Prostate gland (tissue), 2 donors: Measurements from ENCODE around the gene POLA2. TPM values are rescaled to one million over a fixed set of nuclear protein-coding genes. Genes with fewer than 3 reads are reported as not detected.
"Not testable (repeated sequence)": the region's sequence is repeated elsewhere in the genome, so short reads cannot be mapped to it uniquely, and the experiment has no call there.

Experiments
- DNase-seq: peaks from one replicate; pipeline ENCODE4 v3.0.0-alpha.2; 2019; ENCODE audit warnings: low spot score
- H3K27ac ChIP-seq, 2 donors: fragments of 200-600 bp; sonication (generic); 2 replicates each; pipeline ENCODE4 v1.5.1; 2017 to 2019
- H3K27me3 ChIP-seq: fragments of 200-600 bp; sonication (generic); replicated peaks from 2 replicates; pipeline ENCODE4 v1.5.1; 2019; ENCODE audit not compliant: insufficient read depth
- H3K36me3 ChIP-seq, 2 donors: fragments of 200-600 bp; sonication (generic); 1 replicate in 1 of 2; 2 replicates in 1 of 2; pipeline versions ENCODE4 v1.5.1 to v1.8.1; 2017 to 2019
- H3K4me1 ChIP-seq: fragments of 200-600 bp; sonication (generic); replicated peaks from 2 replicates; pipeline ENCODE4 v1.5.1; 2019
- H3K4me3 ChIP-seq, 2 donors: fragments of 200-600 bp; sonication (generic); 2 replicates each; pipeline ENCODE4 v1.5.1; 2017 to 2019
- H3K9me3 ChIP-seq: fragments of 200-600 bp; sonication (generic); 2 replicates; pipeline ENCODE4 v1.5.1; 2017
- CTCF ChIP-seq, 4 experiments: fragments of 200-600 bp in 2 of 4; fragments of 450-650 bp in 2 of 4; sonication (generic) in 2 of 4; IDR thresholded peaks; 1 replicate in 3 of 4; 2 replicates in 1 of 4; pipeline ENCODE4 v1.5.1; 2016 to 2019; ENCODE audit warnings: antibody characterized with exemption in 4 of 4, mild to moderate bottlenecking in 2 of 4, moderate library complexity in 2 of 4
- POLR2A ChIP-seq: fragments of 450-650 bp; IDR thresholded peaks from one replicate; pipeline ENCODE4 v1.6.1; 2016; ENCODE audit warnings: antibody characterized with exemption, mild to moderate bottlenecking
- POLR2AphosphoS5 ChIP-seq: sonication (generic); formaldehyde crosslinking; IDR thresholded peaks from one replicate; pipeline ENCODE4 v1.6.1; 2017; ENCODE audit warnings: antibody characterized with exemption
- WGBS: methylation state at CpG from one replicate; pipeline ENCODE4 v1.1.5; 2018; 5-methylcytosine and 5-hydroxymethylcytosine counted together
- intact Hi-C: fragments of 100-400 bp; cut with DNase I; formaldehyde crosslinking; loops from one replicate; pipeline ENCODE4 v1.14.2; 2022
- total RNA-seq, 2 donors: library from RNA; depleted of rRNA; stranded (reverse); fragments of >200 nt; gene quantifications; one replicate each; pipeline ENCODE4 v1.1.0, GENCODE V29; 2016

Gene POLA2
- total RNA-seq, 2 donors from 2014 or later, result 21.6 to 25.9 TPM

GRCh38 chr11:65262776-65263175, 1.0 kb downstream of the POLA2 start:
- H3K4me3 ChIP-seq, result peak overlapping the region; percentile 43 to 59
- 25% methylated on average over 6 of the region's 6 CpGs for WGBS
- DNase-seq, result no peak
- H3K36me3 ChIP-seq, result no peaks in the 10 kb centered on the region
- no peak for TF ChIP-seq POLR2A
- TF ChIP-seq POLR2AphosphoS5, result no peak
- no peak for TF ChIP-seq CTCF (IDR thresholded peaks at IDR 0.05)
- peak overlapping the region; percentile 77 to 78 for H3K27ac ChIP-seq
- H3K4me1 ChIP-seq, result no peaks in the 10 kb centered on the region
- intact Hi-C loops, result no loop called here
- no peaks in the 10 kb centered on the region for H3K9me3 ChIP-seq
- no peaks in the 10 kb centered on the region for H3K27me3 ChIP-seq

GRCh38 chr11:65264747-65265146, 3.0 kb downstream of the POLA2 start:
- H3K27ac ChIP-seq, H3K9me3 ChIP-seq, DNase-seq, H3K4me1 ChIP-seq, H3K36me3 ChIP-seq, H3K27me3 ChIP-seq, intact Hi-C loops, H3K4me3 ChIP-seq: not testable (repeated sequence)
- 91% methylated on average over 11 of the region's 11 CpGs for WGBS

- no peak for DNase-seq
- Histone ChIP-seq H3K4me3 (no peak overlapping the region), H3K27me3 (no peaks in the 10 kb centered on the region), H3K9me3 (no peaks in the 10 kb centered on the region), H3K27ac (no peak overlapping the region), H3K4me1 (no peaks in the 10 kb centered on the region), H3K36me3 (no peaks in the 10 kb centered on the region)
- TF ChIP-seq CTCF (IDR thresholded peaks at IDR 0.05) (peak in 1 of 4 experiments; percentile 12), POLR2A (no peak), POLR2AphosphoS5 (no peak)
- intact Hi-C loops, result no loop called here
- 95% methylated on average over 2 of the region's 2 CpGs for WGBS
These were observed 4.4 kb downstream of the POLA2 start for GRCh38 chr11:65266210-65266609.

GRCh38 chr11:65274735-65275682, 13.2 kb downstream of the POLA2 start:
- Histone ChIP-seq H3K27me3 (no peaks in the 10 kb centered on the region), H3K4me3 (no peak overlapping the region), H3K9me3 (no peaks in the 10 kb centered on the region), H3K36me3 (no peaks in the 10 kb centered on the region), H3K27ac (peak overlapping the region; percentile 16 to 42), H3K4me1 (no peaks in the 10 kb centered on the region)
- TF ChIP-seq CTCF (IDR thresholded peaks at IDR 0.05) (peak; percentile 40 to 96 (median 81)), POLR2A (no peak), POLR2AphosphoS5 (peak; percentile 87)
- DNase-seq, result peak; percentile 79
- intact Hi-C loops, result loop anchor here (1.0 to 10.0 kb wide), 2 partner anchors 56 to 250 kb away; partner anchors contain the start of gene SCYL1
- 41% methylated on average over 6 of the region's 6 CpGs for WGBS

GRCh38 chr11:65275906-65276305, 14.1 kb downstream of the POLA2 start:
- Histone ChIP-seq H3K4me1 (no peaks in the 10 kb centered on the region), H3K36me3 (no peaks in the 10 kb centered on the region), H3K27ac (peak overlapping the region in 1 of 2 donors; percentile 42), H3K4me3 (no peak overlapping the region), H3K9me3 (no peaks in the 10 kb centered on the region), H3K27me3 (no peaks in the 10 kb centered on the region)
- no peak for DNase-seq
- no peak for TF ChIP-seq POLR2AphosphoS5
- no peak for TF ChIP-seq CTCF (IDR thresholded peaks at IDR 0.05)
- TF ChIP-seq POLR2A, result no peak
- 58% methylated on average over 4 of the region's 4 CpGs for WGBS
- intact Hi-C loops, result loop anchor here (10.0 kb wide), 1 partner anchor 249 kb away; the partner anchor contains the start of gene SCYL1
